ENCODE results near the gene DISC1. TPM values are rescaled to one million over a fixed set of nuclear protein-coding genes. Genes with fewer than 3 reads are reported as not detected.

Gene DISC1
- total RNA-seq, 4 donors from 2014 or later: 7.1 to 33.4 (median 14.9) TPM

GRCh38 chr1:231770506-231771175 lies 144.1 kb downstream of the DISC1 start:
- H3K36me3 ChIP-seq: no peaks in the 10 kb centered on the region
- H3K4me1 ChIP-seq: no peaks in the 10 kb centered on the region
- H3K27me3 ChIP-seq: no peaks in the 10 kb centered on the region
- no peak overlapping the region for H3K4me3 ChIP-seq
- H3K9me3 ChIP-seq: no peaks in the 10 kb centered on the region
- no peak for DNase-seq
- no peak overlapping the region for H3K27ac ChIP-seq
- intact Hi-C loops (cut with DNase I; ENCODE audit: low total_unique reads): no loop called here
- TF ChIP-seq, protein P1, sequence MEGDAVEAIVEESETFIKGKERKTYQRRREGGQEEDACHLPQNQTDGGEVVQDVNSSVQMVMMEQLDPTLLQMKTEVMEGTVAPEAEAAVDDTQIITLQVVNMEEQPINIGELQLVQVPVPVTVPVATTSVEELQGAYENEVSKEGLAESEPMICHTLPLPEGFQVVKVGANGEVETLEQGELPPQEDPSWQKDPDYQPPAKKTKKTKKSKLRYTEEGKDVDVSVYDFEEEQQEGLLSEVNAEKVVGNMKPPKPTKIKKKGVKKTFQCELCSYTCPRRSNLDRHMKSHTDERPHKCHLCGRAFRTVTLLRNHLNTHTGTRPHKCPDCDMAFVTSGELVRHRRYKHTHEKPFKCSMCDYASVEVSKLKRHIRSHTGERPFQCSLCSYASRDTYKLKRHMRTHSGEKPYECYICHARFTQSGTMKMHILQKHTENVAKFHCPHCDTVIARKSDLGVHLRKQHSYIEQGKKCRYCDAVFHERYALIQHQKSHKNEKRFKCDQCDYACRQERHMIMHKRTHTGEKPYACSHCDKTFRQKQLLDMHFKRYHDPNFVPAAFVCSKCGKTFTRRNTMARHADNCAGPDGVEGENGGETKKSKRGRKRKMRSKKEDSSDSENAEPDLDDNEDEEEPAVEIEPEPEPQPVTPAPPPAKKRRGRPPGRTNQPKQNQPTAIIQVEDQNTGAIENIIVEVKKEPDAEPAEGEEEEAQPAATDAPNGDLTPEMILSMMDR (IDR thresholded peaks at IDR 0.05): no peak
- TF ChIP-seq POLR2A (IDR thresholded peaks at IDR 0.05): no peak

GRCh38 chr1:231774719-231775335 lies 148.2 kb downstream of the DISC1 start:
- Histone ChIP-seq H3K27ac (no peak overlapping the region), H3K4me3 (no peak overlapping the region)
- intact Hi-C loops (cut with DNase I; ENCODE audit: low total_unique reads): no loop called here

DNA sequence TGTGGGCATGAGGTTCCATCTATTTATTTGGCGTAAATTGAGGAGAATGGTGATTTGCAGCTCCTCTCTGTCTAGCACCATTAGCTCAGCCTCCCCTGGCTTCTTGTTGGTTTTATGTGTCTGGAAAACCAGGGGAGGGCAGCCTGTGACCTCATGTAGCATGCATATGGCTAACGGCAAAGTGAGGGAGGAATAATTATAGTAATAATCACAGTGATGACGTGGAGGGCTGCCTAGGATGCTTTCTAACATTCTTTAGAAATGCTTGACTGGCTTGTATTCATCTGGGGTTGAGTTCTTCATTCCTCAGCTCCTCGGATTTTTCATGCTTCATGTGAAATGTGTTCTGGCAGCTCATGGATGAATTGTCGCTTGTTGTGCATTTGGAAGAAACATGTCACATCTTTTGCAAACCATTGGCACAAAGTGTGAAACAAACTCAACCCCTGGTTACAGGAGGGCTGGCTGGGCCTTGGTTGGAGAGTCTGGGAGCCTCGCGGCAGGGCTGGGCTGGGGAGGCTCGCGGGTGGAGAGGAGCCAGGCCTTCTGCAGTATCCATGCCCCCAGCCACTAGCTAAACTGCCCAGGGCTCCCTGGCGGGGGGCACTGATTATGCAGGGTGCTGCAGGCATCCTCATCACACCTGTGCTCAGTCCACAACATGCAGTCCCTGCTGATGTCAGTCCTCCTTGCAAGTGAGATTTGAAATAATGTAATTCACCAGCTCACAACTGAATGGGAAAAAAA lies 149.6 kb downstream of the DISC1 start:
- no peaks in the 10 kb centered on the region for H3K4me1 ChIP-seq
- intact Hi-C loops (cut with DNase I; ENCODE audit: low total_unique reads): no loop called here
- no peak overlapping the region for H3K27ac ChIP-seq
- no peak for TF ChIP-seq POLR2A (IDR thresholded peaks at IDR 0.05)
- TF ChIP-seq, protein P1 (IDR thresholded peaks at IDR 0.05): no peak
- no peaks in the 10 kb centered on the region for H3K27me3 ChIP-seq
- H3K9me3 ChIP-seq: no peaks in the 10 kb centered on the region
- no peak overlapping the region for H3K4me3 ChIP-seq
- DNase-seq: no peak
- no peaks in the 10 kb centered on the region for H3K36me3 ChIP-seq

More at GRCh38 chr1:231774719-231775335, 148.2 kb downstream of the DISC1 start:
- Histone ChIP-seq H3K36me3 (no peaks in the 10 kb centered on the region), H3K9me3 (no peaks in the 10 kb centered on the region), H3K27me3 (no peaks in the 10 kb centered on the region), H3K4me1 (no peaks in the 10 kb centered on the region)
- TF ChIP-seq, protein P1 (IDR thresholded peaks at IDR 0.05): no peak
- TF ChIP-seq POLR2A (IDR thresholded peaks at IDR 0.05): no peak
- DNase-seq: no peak

- H3K27ac ChIP-seq: no peak overlapping the region
- no peak for TF ChIP-seq POLR2A (IDR thresholded peaks at IDR 0.05)
- TF ChIP-seq, protein P1 (IDR thresholded peaks at IDR 0.05): no peak
Observed at GRCh38 chr1:231776757-231777062, 150.1 kb downstream of the DISC1 start.

More at GRCh38 chr1:231776757-231777062, 150.1 kb downstream of the DISC1 start:
- DNase-seq: no peak
- H3K4me1 ChIP-seq: no peaks in the 10 kb centered on the region
- H3K27me3 ChIP-seq: no peaks in the 10 kb centered on the region
- no peak overlapping the region for H3K4me3 ChIP-seq
- intact Hi-C loops (cut with DNase I; ENCODE audit: low total_unique reads): no loop called here
- H3K9me3 ChIP-seq: no peaks in the 10 kb centered on the region
- no peaks in the 10 kb centered on the region for H3K36me3 ChIP-seq

Measured in uterus (tissue), 4 donors.